Stimulated activated CD8-positive, alpha-beta memory T cell treated with anti-CD3 and anti-CD28 coated beads, Interleukin-2, amount 100 ng/mL, for 48 hours (primary cell): ENCODE measurements around the gene FEV.

Experiments
- DNase-seq, 2 donors: peaks; one replicate each; pipeline ENCODE4 v3.0.0-alpha.2; 2020; ENCODE audit warnings: low read depth in 2 of 2

Gene FEV

GRCh38 chr2:218979846-218980734, 4.9 kb downstream of the FEV start:
- DNase-seq = peak; percentile 79 to 80

GRCh38 chr2:218975060-218975777, 9.8 kb downstream of the FEV start:
- DNase-seq = no peak

- no peak for DNase-seq
Observed at GRCh38 chr2:218970894-218971293, 14.1 kb downstream of the FEV start.

GRCh38 chr2:218964041-218964771, 20.8 kb downstream of the FEV start:
- no peak for DNase-seq

- no peak for DNase-seq
Observed at GRCh38 chr2:218963601-218964000, 21.4 kb downstream of the FEV start.

GRCh38 chr2:218962859-218963492, 22.0 kb downstream of the FEV start:
- peak; percentile 43 to 54 for DNase-seq

- no peak for DNase-seq
Observed at GRCh38 chr2:218961651-218962570, 23.1 kb downstream of the FEV start.

GRCh38 chr2:218961229-218961628, 23.8 kb downstream of the FEV start:
- DNase-seq = no peak

GRCh38 chr2:218960309-218961165, 24.4 kb downstream of the FEV start:
- no peak for DNase-seq

GRCh38 chr2:218959761-218960308, 25.1 kb downstream of the FEV start:
- DNase-seq = no peak

GRCh38 chr2:218959141-218959731, 25.7 kb downstream of the FEV start, which contains the start of gene CDK5R2:
TSS of gene CDK5R2 (plus strand) at chr2:218959666. CDS start at chr2:218959821, 155 bp downstream.
- DNase-seq = peak; percentile 65 to 84

GRCh38 chr2:218958276-218958675, 26.7 kb downstream of the FEV start:
- no peak for DNase-seq

- DNase-seq = no peak
Observed at GRCh38 chr2:218957671-218958070, 27.3 kb downstream of the FEV start.

GRCh38 chr2:218956039-218956438, 28.9 kb downstream of the FEV start:
- no peak for DNase-seq

GRCh38 chr2:218954541-218955300, 30.3 kb downstream of the FEV start:
- DNase-seq = no peak

GRCh38 chr2:218953366-218953954, 31.5 kb downstream of the FEV start:
- DNase-seq = no peak

GRCh38 chr2:218952160-218952559, 32.8 kb downstream of the FEV start:
- DNase-seq = no peak

- DNase-seq = no peak
Observed at GRCh38 chr2:218946621-218947020, 38.4 kb downstream of the FEV start.
